Activated B cell treated with CpG ODN at 0.5 μM for 24 hours (primary cell): ENCODE results near the gene SBK2. TPM values are rescaled to one million over a fixed set of nuclear protein-coding genes. Genes with fewer than 3 reads are reported as not detected.

Source experiments
- ATAC-seq: fragments of 200-7000 bp; cut with Tn5 transposase; one replicate; pipeline ENCODE4 v1.10.0; 2021; ENCODE audit warnings: low read depth, mild to moderate bottlenecking, moderate library complexity
- CTCF ChIA-PET: fragments of 350-600 bp; sonication (Branson Sonifier 250); formaldehyde crosslinking; loops from one replicate; lab custom pipeline; 2021; ENCODE audit warnings: antibody characterized with exemption; lab: Charles Lee
- POLR2A ChIA-PET: fragments of 350-600 bp; sonication (Branson Sonifier 250); formaldehyde crosslinking; loops from one replicate; lab custom pipeline; 2021; ENCODE audit warnings: antibody characterized with exemption; lab: Charles Lee
- DNase-seq: peaks from one replicate; pipeline ENCODE4 v3.0.0; 2022
- H3K27ac Mint-ChIP-seq: one replicate; pipeline ENCODE4 v1.8.0; 2020; ENCODE audit warnings: mixed read lengths
- H3K27me3 Mint-ChIP-seq: one replicate; pipeline ENCODE4 v1.8.0; 2021; ENCODE audit warnings: mixed read lengths
- H3K36me3 Mint-ChIP-seq: one replicate; pipeline ENCODE4 v1.8.0; 2021; ENCODE audit warnings: low read depth, mixed read lengths
- H3K4me1 Mint-ChIP-seq: one replicate; pipeline ENCODE4 v1.8.0; 2021; ENCODE audit warnings: mixed read lengths
- H3K4me3 Mint-ChIP-seq: one replicate; pipeline ENCODE4 v1.8.0; 2020; ENCODE audit warnings: mild to moderate bottlenecking, mixed read lengths
- H3K9me3 Mint-ChIP-seq: one replicate; pipeline ENCODE4 v1.8.0; 2020; ENCODE audit warnings: mixed read lengths
- CTCF ChIP-seq: fragments of 200-600 bp; IDR thresholded peaks from one replicate; pipeline ENCODE4 v1.8.0; 2022; ENCODE audit warnings: antibody characterized with exemption, mild to moderate bottlenecking
- intact Hi-C: fragments of 100-400 bp; cut with micrococcal nuclease; formaldehyde crosslinking; loops from one replicate; pipeline ENCODE4 v1.15.1; 2024
- total RNA-seq: library from RNA; stranded (reverse); gene quantifications from 2 replicates; pipeline ENCODE4 v1.2.3, GENCODE V29; 2022

Gene SBK2
- total RNA-seq, 1 donor from 2014 or later, result not detected

- ChIA-PET POLR2A (no interaction called here), CTCF (no interaction called here)
- no peak for DNase-seq
- no peak for TF ChIP-seq CTCF
- Mint-ChIP-seq H3K27ac (no peak overlapping the region), H3K4me3 (no peak overlapping the region), H3K36me3 (no peaks in the 10 kb centered on the region), H3K4me1 (no peaks in the 10 kb centered on the region), H3K27me3 (no peaks in the 10 kb centered on the region), H3K9me3 (no peaks in the 10 kb centered on the region)
- intact Hi-C loops, result no loop called here
- no peak for ATAC-seq
These were observed 8.7 kb downstream of the SBK2 start for GRCh38 chr19:55528030-55528803.

GRCh38 chr19:55527197-55528029 lies 9.5 kb downstream of the SBK2 start:
- Mint-ChIP-seq H3K36me3 (no peaks in the 10 kb centered on the region), H3K27me3 (no peaks in the 10 kb centered on the region), H3K4me3 (no peak overlapping the region), H3K4me1 (no peaks in the 10 kb centered on the region), H3K27ac (no peak overlapping the region), H3K9me3 (no peaks in the 10 kb centered on the region)
- TF ChIP-seq CTCF, result no peak
- ChIA-PET CTCF (no interaction called here), POLR2A (no interaction called here)
- intact Hi-C loops, result no loop called here
- no peak for DNase-seq
- no peak for ATAC-seq

GRCh38 chr19:55526216-55527196 lies 10.4 kb downstream of the SBK2 start:
- intact Hi-C loops, result no loop called here
- Mint-ChIP-seq H3K36me3 (no peaks in the 10 kb centered on the region), H3K9me3 (no peaks in the 10 kb centered on the region), H3K27ac (no peak overlapping the region), H3K27me3 (no peaks in the 10 kb centered on the region), H3K4me1 (no peaks in the 10 kb centered on the region), H3K4me3 (no peak overlapping the region)
- DNase-seq (no peak), ATAC-seq (no peak)
- ChIA-PET CTCF (no interaction called here), POLR2A (interaction anchor here (0.5 kb wide), 1 partner anchor 49 kb away, joined by 4 read pairs; no protein-coding TSS in a partner anchor)
- TF ChIP-seq CTCF, result no peak

GRCh38 chr19:55525289-55526101 lies 11.4 kb downstream of the SBK2 start:
- Mint-ChIP-seq H3K9me3 (no peaks in the 10 kb centered on the region), H3K4me3 (no peak overlapping the region), H3K4me1 (no peaks in the 10 kb centered on the region), H3K36me3 (no peaks in the 10 kb centered on the region), H3K27ac (no peak overlapping the region), H3K27me3 (no peaks in the 10 kb centered on the region)
- ATAC-seq (no peak), DNase-seq (no peak)
- intact Hi-C loops, result no loop called here
- POLR2A ChIA-PET, result interaction anchor here (0.5 to 0.6 kb wide), 3 partner anchors 21 to 1795 kb away, joined by 3 to 4 read pairs (median 4); partner anchors contain the start of gene ZNF543
- CTCF ChIA-PET, result no interaction called here
- no peak for TF ChIP-seq CTCF
